GM12801 (cell line): ENCODE results near the gene HSD11B2.

Experiments used
- TF ChIP-seq, protein P1 (sequence below): IDR thresholded peaks from one replicate; pipeline ENCODE4 v1.5.1; 2011; ENCODE audit warnings: control low read depth; ENCODE audit not compliant: insufficient read length; ENCODE audit errors: extremely low read depth

The HSD11B2 gene

DNA sequence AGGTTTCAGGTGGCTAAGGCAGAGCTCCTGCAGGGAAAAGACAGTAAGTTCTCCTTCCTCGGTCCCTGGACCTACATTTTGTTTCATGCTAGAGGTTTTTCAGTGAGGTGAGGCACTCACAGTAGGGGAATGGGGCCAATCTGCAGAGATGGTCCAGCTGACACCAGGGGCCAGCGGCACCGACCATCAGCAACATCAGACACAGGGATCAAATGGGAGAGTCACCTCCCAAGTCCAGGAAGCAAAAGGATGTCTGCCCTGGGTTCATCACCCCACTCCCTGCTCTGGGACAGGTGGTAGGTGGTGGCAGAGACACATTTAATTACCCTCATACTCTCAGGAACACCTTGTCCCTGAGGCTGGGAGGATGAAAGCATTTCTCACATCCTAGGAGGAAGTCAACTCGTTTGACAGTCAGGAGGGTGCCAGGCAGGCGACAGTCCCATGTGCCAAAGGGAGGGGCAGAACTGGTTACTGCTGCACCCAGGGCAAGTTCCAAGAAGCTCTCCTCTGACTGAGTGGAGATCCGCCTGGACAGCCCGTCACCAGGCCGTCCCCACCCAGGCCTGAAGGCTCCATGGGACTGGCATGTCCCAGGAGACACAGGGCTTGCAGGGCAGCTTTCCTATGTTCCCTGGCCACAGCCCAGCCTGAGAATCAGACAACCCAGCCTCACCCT lies 30.8 kb downstream of the HSD11B2 start:
- TF ChIP-seq, protein P1, sequence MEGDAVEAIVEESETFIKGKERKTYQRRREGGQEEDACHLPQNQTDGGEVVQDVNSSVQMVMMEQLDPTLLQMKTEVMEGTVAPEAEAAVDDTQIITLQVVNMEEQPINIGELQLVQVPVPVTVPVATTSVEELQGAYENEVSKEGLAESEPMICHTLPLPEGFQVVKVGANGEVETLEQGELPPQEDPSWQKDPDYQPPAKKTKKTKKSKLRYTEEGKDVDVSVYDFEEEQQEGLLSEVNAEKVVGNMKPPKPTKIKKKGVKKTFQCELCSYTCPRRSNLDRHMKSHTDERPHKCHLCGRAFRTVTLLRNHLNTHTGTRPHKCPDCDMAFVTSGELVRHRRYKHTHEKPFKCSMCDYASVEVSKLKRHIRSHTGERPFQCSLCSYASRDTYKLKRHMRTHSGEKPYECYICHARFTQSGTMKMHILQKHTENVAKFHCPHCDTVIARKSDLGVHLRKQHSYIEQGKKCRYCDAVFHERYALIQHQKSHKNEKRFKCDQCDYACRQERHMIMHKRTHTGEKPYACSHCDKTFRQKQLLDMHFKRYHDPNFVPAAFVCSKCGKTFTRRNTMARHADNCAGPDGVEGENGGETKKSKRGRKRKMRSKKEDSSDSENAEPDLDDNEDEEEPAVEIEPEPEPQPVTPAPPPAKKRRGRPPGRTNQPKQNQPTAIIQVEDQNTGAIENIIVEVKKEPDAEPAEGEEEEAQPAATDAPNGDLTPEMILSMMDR, result no peak

DNA sequence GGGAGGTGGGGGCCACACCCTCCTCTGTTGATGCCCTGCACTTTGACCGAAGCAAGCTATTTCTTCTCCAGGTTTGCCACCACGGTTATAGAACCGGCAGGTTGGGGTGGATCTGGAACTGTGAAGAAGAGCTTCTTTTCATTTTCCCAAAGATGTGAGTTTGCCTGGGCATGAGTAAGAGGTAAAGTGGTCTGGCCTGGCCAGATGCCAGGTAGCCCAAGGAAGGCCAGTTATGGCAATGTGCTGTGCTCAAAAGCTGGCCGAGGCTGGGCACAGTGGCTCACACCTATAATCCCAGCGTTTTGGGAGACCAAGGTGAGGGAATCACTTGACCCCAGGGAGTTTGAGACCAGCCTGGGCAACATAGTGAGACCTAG lies 31.3 kb downstream of the HSD11B2 start:
- TF ChIP-seq, protein P1, result no peak

DNA sequence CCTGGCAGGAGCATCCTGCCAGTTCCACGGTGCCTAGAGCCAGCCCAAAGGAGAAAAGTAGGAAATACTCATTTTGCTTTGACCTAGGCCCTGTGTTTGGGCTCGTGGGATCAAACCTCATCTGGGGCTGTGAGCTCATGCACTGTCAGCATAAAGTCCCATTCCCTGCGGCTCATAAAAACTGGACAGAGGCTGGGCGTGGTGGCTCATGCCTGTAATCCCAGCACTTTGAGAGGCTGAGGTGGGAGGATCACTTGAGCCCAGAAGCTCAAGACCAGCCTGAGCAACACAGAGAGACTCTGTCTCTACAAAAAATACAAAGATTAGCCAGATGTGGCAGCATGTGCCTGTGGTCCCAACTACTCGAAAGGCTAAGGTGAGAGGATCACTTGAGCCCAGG lies 32.1 kb downstream of the HSD11B2 start:
- TF ChIP-seq, protein P1, result no peak

DNA sequence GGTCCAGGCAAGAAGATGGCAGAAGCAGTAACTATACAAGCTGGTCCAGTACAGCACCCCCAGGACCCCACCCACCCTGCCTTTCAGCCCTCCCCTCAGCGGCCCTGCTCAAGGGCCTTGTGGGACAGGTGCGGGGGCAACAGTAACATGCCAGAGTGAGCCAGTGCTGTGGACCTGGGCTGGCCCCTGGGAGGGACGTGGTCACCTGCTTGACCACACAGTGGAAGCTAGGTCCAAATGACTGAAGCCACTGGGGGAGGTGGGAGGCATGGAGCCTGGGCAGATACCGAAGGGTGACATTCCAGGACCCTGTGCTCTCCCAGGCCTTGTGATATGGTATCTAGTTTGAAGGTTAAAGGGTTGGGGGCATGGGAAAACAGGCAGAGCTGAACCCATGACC lies 32.8 kb downstream of the HSD11B2 start:
- TF ChIP-seq, protein P1, result no peak

DNA sequence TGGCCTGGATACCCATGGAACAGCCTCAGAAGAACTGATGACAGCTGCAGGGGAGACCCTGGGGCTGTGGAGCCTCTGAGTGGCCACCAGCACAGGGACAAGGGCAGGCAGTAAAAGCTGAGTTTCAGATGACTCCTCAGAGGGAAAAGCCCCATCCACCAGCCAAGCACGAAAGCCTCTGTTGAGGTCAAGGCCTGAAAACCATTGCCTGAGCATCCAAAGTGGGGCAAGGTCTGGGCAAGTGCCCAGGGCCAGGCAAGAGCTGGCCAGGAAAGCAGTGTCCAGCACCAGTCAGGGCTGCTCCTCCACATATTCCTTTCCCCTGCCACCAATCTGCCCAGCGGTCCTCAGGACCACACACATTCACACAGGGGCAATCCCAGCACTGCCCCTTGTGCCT lies 33.6 kb downstream of the HSD11B2 start:
- TF ChIP-seq, protein P1, result no peak

DNA sequence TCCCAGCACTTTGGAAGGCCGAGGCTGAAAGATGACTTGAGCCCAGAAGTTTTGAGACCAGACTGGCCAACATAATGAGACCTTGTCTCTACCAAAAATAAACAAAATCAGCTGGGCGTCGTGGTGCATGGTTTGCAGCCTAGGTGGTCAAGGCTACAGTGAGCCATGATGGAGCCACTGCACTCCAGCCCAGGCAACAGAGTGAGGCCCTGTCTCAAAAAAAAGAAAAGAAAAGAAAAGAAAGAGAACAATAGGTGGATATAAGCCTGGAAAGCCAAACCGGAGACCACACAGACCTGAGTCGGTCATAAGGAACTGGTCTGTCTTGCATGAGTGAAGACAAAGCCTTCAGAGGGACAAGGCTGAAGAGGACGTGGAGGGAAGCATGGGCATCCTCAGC lies 35.7 kb downstream of the HSD11B2 start:
- TF ChIP-seq, protein P1, result no peak

DNA sequence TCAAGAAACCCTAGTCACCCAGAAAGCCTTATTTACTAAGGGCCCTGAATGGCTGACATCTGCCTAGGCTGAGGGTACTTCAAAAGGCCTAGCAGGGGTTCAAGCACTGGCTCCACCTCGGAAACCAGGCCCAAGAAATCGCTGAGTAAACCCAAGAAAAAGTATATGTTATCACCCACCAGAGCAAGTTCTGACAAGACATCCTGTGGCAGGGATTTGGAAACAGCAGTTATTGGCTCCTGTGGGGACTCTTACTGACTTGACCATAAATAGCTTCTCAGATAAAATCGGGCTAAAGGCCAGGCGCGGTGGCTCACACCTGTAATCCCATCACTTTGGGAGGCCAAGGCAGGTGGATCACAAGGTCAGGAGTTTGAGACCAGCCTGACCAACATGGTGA lies 37.8 kb downstream of the HSD11B2 start:
- TF ChIP-seq, protein P1, result no peak
